HepG2 (cell line): ENCODE results near the gene ACSS2. TPM values are rescaled to one million over a fixed set of nuclear protein-coding genes. Genes with fewer than 3 reads are reported as not detected.

ENCODE experiments used
- CAMTA2 ChIP-seq: sonication (generic); formaldehyde crosslinking; IDR thresholded peaks from 2 replicates; pipeline ENCODE4 v1.4.0; 2020; ENCODE audit warnings: mild to moderate bottlenecking, missing genetic modification reagents, borderline replicate concordance
- CBX1 ChIP-seq: IDR thresholded peaks from one replicate; pipeline ENCODE4 v1.6.1; 2016; ENCODE audit warnings: antibody characterized with exemption, low read depth
- FOXK1 ChIP-seq: sonication (generic); formaldehyde crosslinking; IDR thresholded peaks from 2 replicates; pipeline ENCODE4 v1.4.0; 2020; ENCODE audit warnings: low read depth, missing genetic modification reagents, borderline replicate concordance
- FOXK2 ChIP-seq: fragments of 450-650 bp; IDR thresholded peaks from 2 replicates; pipeline ENCODE4 v1.6.1; 2016
- NCOA2 ChIP-seq: sonication (generic); formaldehyde crosslinking; IDR thresholded peaks from 2 replicates; pipeline ENCODE4 v1.8.0; 2022; ENCODE audit warnings: inconsistent platforms
- SETDB1 ChIP-seq: sonication (generic); formaldehyde crosslinking; IDR thresholded peaks from 2 replicates; pipeline ENCODE4 v1.5.1; 2020; ENCODE audit warnings: missing genetic modification reagents, mild to moderate bottlenecking, borderline replicate concordance
- SMAD3 ChIP-seq: sonication (generic); formaldehyde crosslinking; IDR thresholded peaks from 2 replicates; pipeline ENCODE4 v1.4.0; 2020; ENCODE audit warnings: missing genetic modification reagents
- TBX3 ChIP-seq: fragments of 450-650 bp; IDR thresholded peaks from 2 replicates; pipeline ENCODE4 v1.6.1; 2017; ENCODE audit warnings: antibody characterized with exemption, mild to moderate bottlenecking, inconsistent platforms, borderline replicate concordance
- ZFP82 ChIP-seq: sonication (generic); formaldehyde crosslinking; IDR thresholded peaks from 2 replicates; pipeline ENCODE4 v1.5.1; 2020; ENCODE audit warnings: mild to moderate bottlenecking, missing genetic modification reagents, borderline replicate concordance
- ZFX ChIP-seq: sonication (generic); formaldehyde crosslinking; IDR thresholded peaks from 2 replicates; pipeline ENCODE4 v1.4.0; 2020; ENCODE audit warnings: mild to moderate bottlenecking, low read depth, missing genetic modification reagents, moderate library complexity
- ZNF207 ChIP-seq: fragments of 450-650 bp; IDR thresholded peaks from 2 replicates; pipeline ENCODE4 v1.6.1; 2016; ENCODE audit warnings: antibody characterized with exemption, borderline replicate concordance
- ZNF550 ChIP-seq: sonication (generic); formaldehyde crosslinking; IDR thresholded peaks from 2 replicates; pipeline ENCODE4 v1.4.0; 2020; ENCODE audit warnings: mild to moderate bottlenecking, missing genetic modification reagents, borderline replicate concordance
- ZNF687 ChIP-seq: sonication (generic); formaldehyde crosslinking; IDR thresholded peaks from 2 replicates; pipeline ENCODE4 v1.5.1; 2020; ENCODE audit warnings: mild to moderate bottlenecking, missing genetic modification reagents, moderate library complexity
- ZSCAN30 ChIP-seq: sonication (generic); formaldehyde crosslinking; IDR thresholded peaks from 2 replicates; pipeline ENCODE4 v1.5.0; 2020; ENCODE audit warnings: mild to moderate bottlenecking, missing genetic modification reagents
- polyA plus RNA-seq, 8 experiments: library from polyadenylated mRNA; depleted of rRNA in 3 of 8; stranded (reverse) in 7 of 8; unstranded in 1 of 8; fragments of >200 nt; fragmentation: Illumina TruSeq in 4 of 8; extraction: Trizol in 4 of 8; gene quantifications; 2 replicates each; pipeline versions ENCODE4 v1.2.1 to v1.2.3, GENCODE V29; 2011 to 2016; ENCODE audit warnings: low read depth in 4 of 8, missing spikeins in 1 of 8, mixed read lengths in 1 of 8; ENCODE audit not compliant: insufficient read depth in 1 of 8
- total RNA-seq, 5 experiments: library from RNA; depleted of rRNA; stranded (reverse); fragments of >200 nt; fragmentation: Illumina TruSeq; extraction: Trizol; gene quantifications; 2 replicates each; pipeline ENCODE4 v1.2.3, GENCODE V29; 2016; ENCODE audit warnings: low read depth in 1 of 5
- TF ChIP-seq, protein P1 (sequence below): sonication (generic); formaldehyde crosslinking; conservative IDR thresholded peaks from 2 replicates; pipeline ENCODE4 v1.8.0; 2022; ENCODE audit warnings: low read depth, missing genetic modification reagents
- TF ChIP-seq, protein P2 (sequence below): sonication (generic); formaldehyde crosslinking; IDR thresholded peaks from 2 replicates; pipeline ENCODE4 v1.5.0; 2020; ENCODE audit warnings: mild to moderate bottlenecking, missing genetic modification reagents, borderline replicate concordance

Gene ACSS2
- total and polyA plus RNA-seq, 2 of the 13 experiments (the other 11 are each of a cell fraction or from before 2014, with no cell fraction given): 72.8 to 89.7 TPM

GRCh38 chr20:34872622-34873224, 3.7 kb upstream of the ACSS2 start, which contains the start of gene GGT7 (continued):
- TF ChIP-seq, protein P1, sequence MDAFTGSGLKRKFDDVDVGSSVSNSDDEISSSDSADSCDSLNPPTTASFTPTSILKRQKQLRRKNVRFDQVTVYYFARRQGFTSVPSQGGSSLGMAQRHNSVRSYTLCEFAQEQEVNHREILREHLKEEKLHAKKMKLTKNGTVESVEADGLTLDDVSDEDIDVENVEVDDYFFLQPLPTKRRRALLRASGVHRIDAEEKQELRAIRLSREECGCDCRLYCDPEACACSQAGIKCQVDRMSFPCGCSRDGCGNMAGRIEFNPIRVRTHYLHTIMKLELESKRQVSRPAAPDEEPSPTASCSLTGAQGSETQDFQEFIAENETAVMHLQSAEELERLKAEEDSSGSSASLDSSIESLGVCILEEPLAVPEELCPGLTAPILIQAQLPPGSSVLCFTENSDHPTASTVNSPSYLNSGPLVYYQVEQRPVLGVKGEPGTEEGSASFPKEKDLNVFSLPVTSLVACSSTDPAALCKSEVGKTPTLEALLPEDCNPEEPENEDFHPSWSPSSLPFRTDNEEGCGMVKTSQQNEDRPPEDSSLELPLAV (CRISPR knock-in tag): no peak
- TF ChIP-seq SMAD3: 0 out of 2 replicates have a peak, but pooled peaks have one; percentile 18
- no peak for TF ChIP-seq FOXK2
- TF ChIP-seq, protein P2, sequence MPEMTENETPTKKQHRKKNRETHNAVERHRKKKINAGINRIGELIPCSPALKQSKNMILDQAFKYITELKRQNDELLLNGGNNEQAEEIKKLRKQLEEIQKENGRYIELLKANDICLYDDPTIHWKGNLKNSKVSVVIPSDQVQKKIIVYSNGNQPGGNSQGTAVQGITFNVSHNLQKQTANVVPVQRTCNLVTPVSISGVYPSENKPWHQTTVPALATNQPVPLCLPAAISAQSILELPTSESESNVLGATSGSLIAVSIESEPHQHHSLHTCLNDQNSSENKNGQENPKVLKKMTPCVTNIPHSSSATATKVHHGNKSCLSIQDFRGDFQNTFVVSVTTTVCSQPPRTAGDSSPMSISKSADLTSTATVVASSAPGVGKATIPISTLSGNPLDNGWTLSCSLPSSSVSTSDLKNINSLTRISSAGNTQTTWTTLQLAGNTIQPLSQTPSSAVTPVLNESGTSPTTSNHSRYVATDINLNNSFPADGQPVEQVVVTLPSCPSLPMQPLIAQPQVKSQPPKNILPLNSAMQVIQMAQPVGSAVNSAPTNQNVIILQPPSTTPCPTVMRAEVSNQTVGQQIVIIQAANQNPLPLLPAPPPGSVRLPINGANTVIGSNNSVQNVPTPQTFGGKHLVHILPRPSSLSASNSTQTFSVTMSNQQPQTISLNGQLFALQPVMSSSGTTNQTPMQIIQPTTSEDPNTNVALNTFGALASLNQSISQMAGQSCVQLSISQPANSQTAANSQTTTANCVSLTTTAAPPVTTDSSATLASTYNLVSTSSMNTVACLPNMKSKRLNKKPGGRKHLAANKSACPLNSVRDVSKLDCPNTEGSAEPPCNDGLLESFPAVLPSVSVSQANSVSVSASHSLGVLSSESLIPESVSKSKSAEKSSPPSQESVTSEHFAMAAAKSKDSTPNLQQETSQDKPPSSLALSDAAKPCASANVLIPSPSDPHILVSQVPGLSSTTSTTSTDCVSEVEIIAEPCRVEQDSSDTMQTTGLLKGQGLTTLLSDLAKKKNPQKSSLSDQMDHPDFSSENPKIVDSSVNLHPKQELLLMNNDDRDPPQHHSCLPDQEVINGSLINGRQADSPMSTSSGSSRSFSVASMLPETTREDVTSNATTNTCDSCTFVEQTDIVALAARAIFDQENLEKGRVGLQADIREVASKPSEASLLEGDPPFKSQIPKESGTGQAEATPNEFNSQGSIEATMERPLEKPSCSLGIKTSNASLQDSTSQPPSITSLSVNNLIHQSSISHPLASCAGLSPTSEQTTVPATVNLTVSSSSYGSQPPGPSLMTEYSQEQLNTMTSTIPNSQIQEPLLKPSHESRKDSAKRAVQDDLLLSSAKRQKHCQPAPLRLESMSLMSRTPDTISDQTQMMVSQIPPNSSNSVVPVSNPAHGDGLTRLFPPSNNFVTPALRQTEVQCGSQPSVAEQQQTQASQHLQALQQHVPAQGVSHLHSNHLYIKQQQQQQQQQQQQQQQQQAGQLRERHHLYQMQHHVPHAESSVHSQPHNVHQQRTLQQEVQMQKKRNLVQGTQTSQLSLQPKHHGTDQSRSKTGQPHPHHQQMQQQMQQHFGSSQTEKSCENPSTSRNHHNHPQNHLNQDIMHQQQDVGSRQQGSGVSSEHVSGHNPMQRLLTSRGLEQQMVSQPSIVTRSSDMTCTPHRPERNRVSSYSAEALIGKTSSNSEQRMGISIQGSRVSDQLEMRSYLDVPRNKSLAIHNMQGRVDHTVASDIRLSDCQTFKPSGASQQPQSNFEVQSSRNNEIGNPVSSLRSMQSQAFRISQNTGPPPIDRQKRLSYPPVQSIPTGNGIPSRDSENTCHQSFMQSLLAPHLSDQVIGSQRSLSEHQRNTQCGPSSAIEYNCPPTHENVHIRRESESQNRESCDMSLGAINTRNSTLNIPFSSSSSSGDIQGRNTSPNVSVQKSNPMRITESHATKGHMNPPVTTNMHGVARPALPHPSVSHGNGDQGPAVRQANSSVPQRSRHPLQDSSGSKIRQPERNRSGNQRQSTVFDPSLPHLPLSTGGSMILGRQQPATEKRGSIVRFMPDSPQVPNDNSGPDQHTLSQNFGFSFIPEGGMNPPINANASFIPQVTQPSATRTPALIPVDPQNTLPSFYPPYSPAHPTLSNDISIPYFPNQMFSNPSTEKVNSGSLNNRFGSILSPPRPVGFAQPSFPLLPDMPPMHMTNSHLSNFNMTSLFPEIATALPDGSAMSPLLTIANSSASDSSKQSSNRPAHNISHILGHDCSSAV (CRISPR knock-in tag): no peak; the same call in 1 of the 2 replicates
- TF ChIP-seq ZNF207: no peak
- peak; percentile 99 for TF ChIP-seq ZNF687
- peak; percentile 96; the same call in 1 of the 2 replicates for TF ChIP-seq CAMTA2 (CRISPR knock-in tag)
- peak; percentile 91 for TF ChIP-seq ZFX (CRISPR knock-in tag)
- TF ChIP-seq CBX1: peak; percentile 96
- TF ChIP-seq SETDB1 (CRISPR knock-in tag): no peak
- TF ChIP-seq ZFP82 (CRISPR knock-in tag): peak; percentile 52; the same call in 1 of the 2 replicates
- TF ChIP-seq ZNF550 (CRISPR knock-in tag): no peak; the same call in 1 of the 2 replicates
- TF ChIP-seq ZSCAN30 (CRISPR knock-in tag): no peak
- peak; percentile 85; the same call in 1 of the 2 replicates for TF ChIP-seq FOXK1
- peak; percentile 62; the same call in 1 of the 2 replicates for TF ChIP-seq NCOA2 (CRISPR knock-in tag)
- TF ChIP-seq TBX3: no peak
